ENCODE data around the gene SNX21.
A peak's percentile ranks its signal among the peaks of the same experiment; 100 is the strongest.
"Not testable (repeated sequence)": the region's sequence is repeated elsewhere in the genome, so short reads cannot be mapped to it uniquely, and the experiment has no call there.

SNX21 gene

GRCh38 chr20:45851501-45851900 lies 17.9 kb downstream of the SNX21 start:
- no peak for DNase-seq

GRCh38 chr20:45852326-45852725 lies 18.7 kb downstream of the SNX21 start:
- no peak for DNase-seq

DNA sequence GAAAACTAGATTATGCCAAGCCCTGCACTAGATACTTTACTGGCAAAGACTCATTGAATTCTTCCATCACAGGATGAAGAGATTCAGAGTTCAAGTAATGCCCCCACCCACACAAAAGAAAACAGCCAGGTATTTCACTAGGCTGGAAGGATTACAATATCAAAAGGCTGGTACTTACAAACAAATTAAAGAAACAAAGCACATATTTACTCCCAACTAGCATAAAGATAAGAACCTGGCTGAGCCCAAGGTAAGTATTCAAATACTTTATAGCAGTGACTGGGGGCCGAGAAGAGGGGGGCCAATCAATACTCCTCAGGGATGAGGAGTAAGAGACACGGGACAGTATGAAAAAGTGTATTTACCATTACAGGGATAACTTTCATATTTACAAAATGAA lies 19.9 kb downstream of the SNX21 start:
- DNase-seq: no peak

- peak; percentile 97 to 100 for DNase-seq
Measured at GRCh38 chr20:45857114-45857881, 23.7 kb downstream of the SNX21 start, which contains the start of the genes ACOT8 and ZSWIM3. Gene ACOT8 (minus strand): TSS chr20:45857392. CDS start chr20:45857315, 77 bp downstream. Gene ZSWIM3 (plus strand): TSS chr20:45857614. CDS start chr20:45857826, 212 bp downstream.

DNA sequence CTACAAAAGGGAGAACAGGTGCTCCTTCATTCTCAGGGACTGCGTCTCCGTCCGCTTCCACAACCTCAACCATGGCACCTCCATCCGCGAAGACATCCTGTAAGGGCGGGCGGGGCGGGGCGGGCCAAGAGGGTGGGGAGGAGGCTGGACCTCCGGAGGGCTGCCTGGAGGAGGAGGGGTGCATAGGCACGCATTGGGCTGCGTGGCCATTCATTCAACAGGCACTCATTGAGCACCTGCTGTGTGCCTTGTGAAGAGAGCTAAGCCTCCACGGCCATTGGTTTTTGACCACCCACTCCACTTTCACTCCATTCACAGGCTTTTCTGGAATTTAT lies 24.2 kb downstream of the SNX21 start:
- DNase-seq: no peak

DNA sequence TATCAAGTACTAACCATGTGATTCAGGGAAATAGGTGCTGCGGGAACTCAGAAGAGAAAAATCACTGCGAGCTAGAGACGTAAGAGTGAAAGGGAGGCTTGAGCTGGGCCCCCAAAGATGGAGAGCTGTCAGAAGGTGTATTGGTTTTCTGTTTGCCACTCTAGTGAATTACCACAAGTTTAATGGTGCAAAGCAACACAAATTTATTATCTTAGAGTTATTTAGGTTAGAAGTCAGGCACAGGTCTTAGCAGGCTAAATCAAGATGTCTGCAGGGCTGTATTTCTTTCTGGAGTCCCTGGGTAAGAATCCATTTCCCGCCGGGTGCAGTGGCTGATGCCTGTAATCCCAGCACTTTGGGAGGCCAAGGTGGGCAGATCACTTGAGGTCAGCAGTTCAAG lies 26.3 kb downstream of the SNX21 start:
- DNase-seq: no peak

- no peak for DNase-seq
Measured at GRCh38 chr20:45860560-45861220, 27.1 kb downstream of the SNX21 start.

- no peak for DNase-seq
Measured at GRCh38 chr20:45861221-45862075, 27.8 kb downstream of the SNX21 start.

- DNase-seq: no peak
Measured at GRCh38 chr20:45863543-45864470, 30.2 kb downstream of the SNX21 start.

DNA sequence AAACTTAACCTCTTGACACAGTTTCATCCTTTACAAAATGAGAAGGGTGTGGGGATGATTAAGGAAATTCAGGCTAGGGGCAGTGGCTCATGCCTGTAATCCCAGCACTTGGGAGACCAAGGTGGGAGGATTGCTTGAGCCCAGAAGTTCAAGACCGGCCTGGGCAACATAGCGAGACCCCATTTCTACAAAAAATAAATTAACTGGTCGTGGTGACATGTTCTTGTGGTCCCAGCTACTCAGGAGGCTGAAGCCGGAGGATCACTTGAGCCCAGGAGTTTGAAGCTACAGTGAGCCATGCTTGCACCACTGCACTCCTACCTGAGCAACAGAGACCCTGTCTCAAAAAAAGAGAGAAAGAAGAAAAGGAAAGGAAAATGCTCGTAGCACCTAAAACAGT lies 32.9 kb downstream of the SNX21 start:
- no peak for DNase-seq

GRCh38 chr20:45867136-45867818 lies 33.7 kb downstream of the SNX21 start:
- no peak for DNase-seq

- DNase-seq: no peak
Measured at GRCh38 chr20:45867819-45868176, 34.2 kb downstream of the SNX21 start.

DNA sequence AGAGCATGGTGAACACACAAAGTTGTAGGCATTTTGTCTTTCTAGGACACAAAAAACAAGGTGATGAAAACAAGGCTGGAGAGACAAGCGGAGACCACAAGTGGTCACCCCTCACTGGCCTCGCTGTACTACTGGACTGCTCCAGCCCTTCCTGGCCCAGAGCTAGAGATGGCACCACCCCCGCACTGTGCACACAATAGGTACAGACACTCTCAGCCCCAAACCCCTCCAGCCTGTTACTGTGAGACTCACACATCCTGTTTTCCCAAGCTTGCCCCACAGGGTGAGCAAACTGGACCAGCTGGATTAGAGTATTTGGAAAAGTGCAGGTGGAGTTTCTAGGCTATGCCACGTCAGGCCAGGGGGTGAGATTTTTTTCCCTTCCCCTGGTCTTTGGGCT lies 39.0 kb downstream of the SNX21 start:
- DNase-seq: no peak

GRCh38 chr20:45873409-45874103 lies 40.0 kb downstream of the SNX21 start:
- no peak for DNase-seq

DNA sequence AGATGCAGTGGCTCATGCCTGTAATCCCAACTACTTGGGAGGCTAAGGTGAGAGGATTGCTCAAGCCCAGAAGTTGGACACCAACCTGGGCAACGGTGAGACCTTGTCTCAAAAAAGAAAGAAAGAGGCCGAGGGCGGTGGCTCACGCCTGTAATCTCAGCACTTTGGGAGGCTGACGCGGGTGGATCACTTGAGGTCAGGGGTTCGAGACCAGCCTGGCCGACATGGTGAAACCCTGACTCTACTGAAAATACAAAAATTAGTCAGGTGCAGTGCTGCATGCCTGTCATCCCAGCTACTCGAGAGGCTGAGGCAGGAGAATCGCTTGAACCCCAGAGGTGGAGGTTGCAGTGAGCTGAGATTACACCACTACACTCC lies 40.5 kb downstream of the SNX21 start:
- not testable (repeated sequence) for DNase-seq

- no peak for DNase-seq
Measured at GRCh38 chr20:45874576-45874975, 41.0 kb downstream of the SNX21 start.

DNA sequence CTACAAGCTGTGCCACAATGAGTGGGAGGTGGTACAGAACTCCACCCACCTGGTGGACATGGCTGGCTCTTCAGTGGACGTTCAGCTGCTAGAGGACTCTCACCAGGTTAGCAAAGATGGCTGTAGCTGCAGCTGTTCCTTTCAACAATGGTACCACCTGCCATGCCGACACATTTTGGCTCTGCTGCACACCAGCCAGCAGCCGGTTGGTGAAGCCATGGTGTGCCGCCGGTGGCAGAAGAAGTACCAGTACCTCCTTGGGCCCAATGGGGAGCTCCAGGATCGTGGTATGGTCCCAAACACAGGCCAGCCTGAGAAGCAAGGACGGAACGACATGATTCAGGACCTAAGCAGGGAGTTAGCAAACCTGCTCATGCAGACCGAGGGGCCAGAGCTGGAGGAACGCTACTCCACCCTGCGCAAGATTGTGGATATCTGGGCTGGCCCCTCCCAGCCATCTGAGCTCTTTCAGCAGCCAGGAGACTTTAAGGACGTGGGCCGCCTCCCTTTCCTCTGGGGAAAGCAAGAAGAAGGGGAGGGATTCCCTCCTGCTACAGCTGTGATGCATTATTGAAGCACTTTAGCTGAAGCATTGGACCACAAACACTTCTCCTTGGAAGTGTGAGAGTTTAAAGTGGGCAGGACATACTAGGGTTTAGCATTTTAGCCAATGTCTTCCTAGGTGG lies 44.6 kb downstream of the SNX21 start:
- DNase-seq: no peak

GRCh38 chr20:45880988-45881788 lies 47.6 kb downstream of the SNX21 start, which contains the start of gene ZSWIM1:
Gene ZSWIM1 (plus strand): TSS chr20:45881227. CDS start chr20:45882593, 1,366 bp downstream.
- peak; percentile 98 to 99 for DNase-seq

DNA sequence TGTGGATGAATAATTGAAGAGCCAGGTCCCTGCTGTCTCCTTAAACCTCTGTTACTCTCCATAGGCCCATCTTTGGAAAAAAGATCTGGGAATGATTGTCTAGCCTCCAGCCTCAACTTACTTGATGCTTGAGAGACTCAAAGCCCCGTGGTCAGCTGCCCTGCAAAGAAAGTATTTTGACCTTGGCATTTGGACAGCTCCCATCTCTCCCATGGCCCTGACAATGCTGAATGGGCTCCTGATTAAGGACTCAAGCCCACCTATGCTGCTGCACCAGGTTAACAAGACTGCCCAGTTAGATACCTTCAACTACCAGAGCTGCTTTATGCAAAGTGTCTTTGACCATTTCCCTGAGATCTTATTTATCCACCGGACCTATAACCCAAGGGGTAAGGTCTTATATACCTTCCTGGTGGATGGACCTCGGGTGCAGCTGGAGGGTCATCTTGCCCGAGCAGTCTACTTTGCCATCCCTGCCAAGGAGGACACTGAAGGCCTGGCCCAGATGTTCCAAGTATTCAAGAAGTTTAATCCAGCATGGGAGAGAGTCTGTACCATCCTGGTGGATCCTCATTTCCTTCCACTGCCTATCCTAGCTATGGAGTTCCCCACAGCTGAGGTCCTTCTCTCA lies 49.0 kb downstream of the SNX21 start:
- DNase-seq: no peak

All from CD4-positive, alpha-beta T cell treated with Interleukin-1 beta for 1 hour (primary cell).